Ovary (tissue), 9 donors: Measurements from ENCODE around the gene SYT17. TPM values are rescaled to one million over a fixed set of nuclear protein-coding genes. Genes with fewer than 3 reads are reported as not detected.

Experiments used
- DNase-seq, 5 donors: peaks; one replicate each; pipeline ENCODE4 v3.0.0-alpha.2; 2019 to 2020
- H3K27ac ChIP-seq, 2 donors: fragments of 200-600 bp; one replicate each; pipeline versions ENCODE4 v1.5.1 to v1.8.0; 2019 to 2022
- H3K27me3 ChIP-seq: fragments of 200-600 bp; one replicate; pipeline ENCODE4 v1.8.0; 2022
- H3K36me3 ChIP-seq: fragments of 200-600 bp; sonication (generic); one replicate; pipeline ENCODE4 v1.5.1; 2019
- H3K4me1 ChIP-seq: one replicate; pipeline ENCODE4 v1.8.1; 2013; ENCODE audit warnings: mild to moderate bottlenecking, moderate library complexity; ENCODE audit not compliant: insufficient read depth
- H3K4me3 ChIP-seq: fragments of 200-600 bp; sonication (generic); one replicate; pipeline ENCODE4 v1.5.1; 2017
- H3K9me3 ChIP-seq, 2 donors: fragments of 200-600 bp in 1 of 2; sonication (generic) in 1 of 2; one replicate each; pipeline versions ENCODE4 v1.5.1 to v1.8.1; 2013 to 2019; ENCODE audit warnings: mild to moderate bottlenecking in 1 of 2, moderate library complexity in 1 of 2
- CTCF ChIP-seq, 3 donors: fragments of 450-650 bp in 2 of 3; fragments of 200-600 bp in 1 of 3; IDR thresholded peaks; one replicate each; pipeline versions ENCODE4 v1.5.1 to v1.8.0; 2016 to 2022; ENCODE audit warnings: antibody characterized with exemption in 3 of 3, mild to moderate bottlenecking in 1 of 3
- EP300 ChIP-seq: sonication (generic); formaldehyde crosslinking; IDR thresholded peaks from one replicate; pipeline ENCODE4 v1.6.1; 2017; ENCODE audit warnings: antibody characterized with exemption
- POLR2A ChIP-seq: fragments of 450-650 bp; IDR thresholded peaks from one replicate; pipeline ENCODE4 v1.6.1; 2017; ENCODE audit warnings: antibody characterized with exemption, mild to moderate bottlenecking, moderate library complexity
- WGBS, 3 donors: extraction: QIAGEN DNeasy Blood & Tissue Kit in 1 of 3; methylation state at CpG; one replicate each; pipeline versions ENCODE4 v1.1.5 to v1.1.7; 2013 to 2017; 5-methylcytosine and 5-hydroxymethylcytosine counted together
- intact Hi-C, 4 donors: fragments of 100-400 bp; cut with DNase I; formaldehyde crosslinking; loops; one replicate each; pipeline versions ENCODE4 v1.11.0 to v1.15.1; 2022 to 2023
- polyA plus RNA-seq, 2 donors: library from polyadenylated mRNA; stranded (reverse); fragments of 200-250 nt in 1 of 2; fragments of 350-450 nt in 1 of 2; fragmentation: Illumina TruSeq in 1 of 2; extraction: RNeasy Lipid Tissue Mini Kit (QIAGEN cat#74804) in 1 of 2; gene quantifications; one replicate each; pipeline ENCODE4 v1.2.3, GENCODE V29; 2013 to 2014
- total RNA-seq, 7 donors: library from RNA; depleted of rRNA in 2 of 7; stranded (reverse); fragments of >200 nt in 2 of 7; fragmentation: NEBNext Ultra II Directional in 3 of 7; extraction: Animal tissue kit (Norgen Biotek cat#: 25700) in 3 of 7; gene quantifications; one replicate each; pipeline versions ENCODE4 v1.1.0 to v1.2.4, GENCODE V29; 2016 to 2023
- donor health status: DM: no; HTN: no; CAD: no; lungs with moderate emphysema.
- donor health status: DM: no; HTN: no; CAD: no.
- donor health status: Bipolar disorder and iron deficiency.
- donor health status: DM: yes; HTN: yes; CAD: no.
- donor health status: DM: no; HTN: no; CAD: no.
- donor health status: DM: yes; HTN: yes; CAD: no.

SYT17 gene
- total and polyA plus RNA-seq, 9 donors = 0.36 to 1.5 (median 0.82) TPM

- intact Hi-C loops = no loop called here
- H3K9me3 ChIP-seq = no peaks in the 10 kb centered on the region
- H3K4me3 ChIP-seq = no peak overlapping the region
- WGBS, 3 donors = 14 to 22% (median 18%) methylated on average over 6 of the region's 6 CpGs
- TF ChIP-seq EP300 (no peak), POLR2A (no peak), CTCF (IDR thresholded peaks at IDR 0.05) (no peak)
- H3K27me3 ChIP-seq = no peaks in the 10 kb centered on the region
- no peaks in the 10 kb centered on the region for H3K36me3 ChIP-seq
- no peak for DNase-seq
- no peak overlapping the region for H3K27ac ChIP-seq
- peaks cover 2% of the 10 kb centered on the region for H3K4me1 ChIP-seq
Observed at GRCh38 chr16:19137201-19138128, 30.6 kb upstream of the SYT17 start.

- Histone ChIP-seq H3K27me3 (no peaks in the 10 kb centered on the region), H3K9me3 (no peaks in the 10 kb centered on the region), H3K36me3 (no peaks in the 10 kb centered on the region), H3K4me3 (no peak overlapping the region), H3K27ac (no peak overlapping the region), H3K4me1 (peaks cover 2% of the 10 kb centered on the region)
- WGBS, 3 donors = 2 to 3% (median 3%) methylated on average over 4 of the region's 4 CpGs
- intact Hi-C loops = no loop called here
- DNase-seq = peak in 3 of 5 donors; percentile 32 to 52 (median 51)
- TF ChIP-seq POLR2A (no peak), EP300 (no peak), CTCF (IDR thresholded peaks at IDR 0.05) (no peak)
Observed at GRCh38 chr16:19138601-19139000, 29.4 kb upstream of the SYT17 start.

GRCh38 chr16:19139436-19140091 lies 28.5 kb upstream of the SYT17 start:
- TF ChIP-seq CTCF (IDR thresholded peaks at IDR 0.05) = no peak
- no peak for TF ChIP-seq EP300
- TF ChIP-seq POLR2A = no peak
- H3K4me3 ChIP-seq = no peak overlapping the region
- intact Hi-C loops = no loop called here
- H3K36me3 ChIP-seq = no peaks in the 10 kb centered on the region
- H3K27me3 ChIP-seq = no peaks in the 10 kb centered on the region
- no peaks in the 10 kb centered on the region for H3K9me3 ChIP-seq
- DNase-seq = no peak
- H3K27ac ChIP-seq = no peak overlapping the region
- WGBS, 3 donors = 69 to 74% (median 72%) methylated on average over 5 of the region's 5 CpGs
- H3K4me1 ChIP-seq = peaks cover 2% of the 10 kb centered on the region

- H3K4me3 ChIP-seq = no peak overlapping the region
- intact Hi-C loops = no loop called here
- no peak for TF ChIP-seq POLR2A
- no peak for TF ChIP-seq CTCF (IDR thresholded peaks at IDR 0.05)
- TF ChIP-seq EP300 = no peak
- WGBS, 3 donors = 43 to 61% (median 47%) methylated on average over 2 of the region's 2 CpGs
- H3K4me1 ChIP-seq = peaks cover 2% of the 10 kb centered on the region
- H3K9me3 ChIP-seq = no peaks in the 10 kb centered on the region
- no peaks in the 10 kb centered on the region for H3K36me3 ChIP-seq
- no peaks in the 10 kb centered on the region for H3K27me3 ChIP-seq
- no peak for DNase-seq
- H3K27ac ChIP-seq = no peak overlapping the region
Observed at GRCh38 chr16:19140396-19140795, 27.6 kb upstream of the SYT17 start.
